AG20443 (cell line): ENCODE results near the gene AXIN2.
A peak's percentile ranks its signal among the peaks of the same experiment; 100 is the strongest.

Experiments
- DNase-seq: peaks from one replicate; pipeline ENCODE4 v3.0.0; 2012; ENCODE audit warnings: low spot score, mixed read lengths

The AXIN2 gene

GRCh38 chr17:65584604-65585521 is 23.4 kb upstream of the AXIN2 start:
- DNase-seq, result peak; percentile 33

- DNase-seq, result no peak
Observed at GRCh38 chr17:65583921-65584603, 22.6 kb upstream of the AXIN2 start.

- DNase-seq, result no peak
Observed at GRCh38 chr17:65576939-65577338, 15.5 kb upstream of the AXIN2 start.

GRCh38 chr17:65573282-65573602 is 11.8 kb upstream of the AXIN2 start:
- DNase-seq, result no peak

- no peak for DNase-seq
Observed at GRCh38 chr17:65572581-65573281, 11.3 kb upstream of the AXIN2 start.

- DNase-seq, result no peak
Observed at GRCh38 chr17:65572186-65572580, 10.7 kb upstream of the AXIN2 start.

GRCh38 chr17:65568918-65569317 is 7.5 kb upstream of the AXIN2 start:
- DNase-seq, result no peak

- DNase-seq, result no peak
Observed at GRCh38 chr17:65567566-65567965, 6.1 kb upstream of the AXIN2 start.

- no peak for DNase-seq
Observed at GRCh38 chr17:65565559-65565958, 4.1 kb upstream of the AXIN2 start.

- DNase-seq, result no peak
Observed at GRCh38 chr17:65564793-65565192, 3.3 kb upstream of the AXIN2 start.

GRCh38 chr17:65562206-65562531 is 721 bp upstream of the AXIN2 start:
- DNase-seq, result no peak

- DNase-seq, result peak; percentile 80
Observed at GRCh38 chr17:65560628-65561451, 608 bp downstream of the AXIN2 start.

- peak; percentile 40 for DNase-seq
Observed at GRCh38 chr17:65559804-65560627, 1.4 kb downstream of the AXIN2 start.

GRCh38 chr17:65559461-65559803 is 2.0 kb downstream of the AXIN2 start:
- DNase-seq, result no peak

GRCh38 chr17:65558683-65559460 is 2.6 kb downstream of the AXIN2 start:
- DNase-seq, result no peak

- DNase-seq, result no peak
Observed at GRCh38 chr17:65558311-65558682, 3.2 kb downstream of the AXIN2 start.

- DNase-seq, result peak; percentile 54
Observed at GRCh38 chr17:65557349-65558310, 3.8 kb downstream of the AXIN2 start.

GRCh38 chr17:65556910-65557348 is 4.5 kb downstream of the AXIN2 start:
- DNase-seq, result no peak
